Thymus (tissue), 11 donors: Measurements from ENCODE around the gene GPNMB. TPM values are rescaled to one million over a fixed set of nuclear protein-coding genes. Genes with fewer than 3 reads are reported as not detected.
A peak's percentile ranks its signal among the peaks of the same experiment; 100 is the strongest.

Experiments
- DNase-seq, 9 donors: peaks; one replicate each; pipeline ENCODE4 v3.0.0-alpha.2; 2013; ENCODE audit warnings: low spot score in 9 of 9, low read depth in 6 of 9, missing footprints in 1 of 9
- H3K27ac ChIP-seq, 2 donors: one replicate each; pipeline ENCODE4 v1.5.1; 2013; ENCODE audit warnings: control low read depth in 1 of 2, low read depth in 1 of 2, low read length in 1 of 2, mild to moderate bottlenecking in 1 of 2, moderate library complexity in 1 of 2
- H3K27me3 ChIP-seq, 2 donors: one replicate each; pipeline ENCODE4 v1.5.1; 2013; ENCODE audit warnings: low read length in 1 of 2; ENCODE audit not compliant: control insufficient read depth in 2 of 2, insufficient read depth in 1 of 2
- H3K36me3 ChIP-seq, 2 donors: one replicate each; pipeline ENCODE4 v1.5.1; 2013; ENCODE audit warnings: low read length in 1 of 2, mild to moderate bottlenecking in 1 of 2, moderate library complexity in 1 of 2; ENCODE audit not compliant: control insufficient read depth in 2 of 2, insufficient read depth in 2 of 2
- H3K4me1 ChIP-seq, 2 donors: one replicate each; pipeline ENCODE4 v1.5.1; 2013; ENCODE audit warnings: low read length in 2 of 2; ENCODE audit not compliant: control insufficient read depth in 2 of 2, insufficient read depth in 2 of 2
- H3K4me3 ChIP-seq, 2 donors: one replicate each; pipeline ENCODE4 v1.5.1; 2013; ENCODE audit warnings: low read length in 2 of 2, control low read depth in 1 of 2, mild to moderate bottlenecking in 1 of 2
- H3K9me3 ChIP-seq, 2 donors: one replicate each; pipeline ENCODE4 v1.5.1; 2013; ENCODE audit warnings: low read length in 1 of 2, mild to moderate bottlenecking in 1 of 2; ENCODE audit not compliant: control insufficient read depth in 2 of 2, insufficient read depth in 1 of 2
- WGBS: extraction: QIAGEN DNeasy Blood & Tissue Kit; methylation state at CpG from one replicate; pipeline ENCODE4 v1.1.7; 2013; 5-methylcytosine and 5-hydroxymethylcytosine counted together
- polyA plus RNA-seq: library from polyadenylated mRNA; stranded (reverse); fragments of 200-250 nt; gene quantifications from one replicate; pipeline ENCODE4 v1.2.3, GENCODE V29; 2013
- total RNA-seq: library from RNA; stranded (reverse); fragments of 120-200 nt; gene quantifications from one replicate; pipeline ENCODE4 v1.2.4, GENCODE V29; 2013
- donor health status: healthy.

GPNMB gene
- total and polyA plus RNA-seq, 2 donors: 63.4 to 150 TPM

- 7% methylated on average over 11 of the region's 11 CpGs for WGBS
- H3K4me3 ChIP-seq: peak overlapping the region in 1 of 2 donors; percentile 14
- H3K36me3 ChIP-seq: no peaks in the 10 kb centered on the region
- no peaks in the 10 kb centered on the region for H3K27me3 ChIP-seq
- H3K27ac ChIP-seq: peak overlapping the region in 1 of 2 donors; percentile 38
- peaks cover 0 to 8% of the 10 kb centered on the region in 2 donors for H3K4me1 ChIP-seq
- DNase-seq: peak; percentile 74 to 96 (median 88)
- H3K9me3 ChIP-seq: no peaks in the 10 kb centered on the region
Measured at GRCh38 chr7:23273141-23273599, 26.6 kb downstream of the GPNMB start.

- H3K9me3 ChIP-seq: no peaks in the 10 kb centered on the region
- H3K27ac ChIP-seq: no peak overlapping the region
- WGBS: 97% methylated on average over 5 of the region's 5 CpGs
- DNase-seq: no peak
- H3K36me3 ChIP-seq: no peaks in the 10 kb centered on the region
- H3K4me1 ChIP-seq: peaks cover 0 to 8% of the 10 kb centered on the region in 2 donors
- no peaks in the 10 kb centered on the region for H3K27me3 ChIP-seq
- H3K4me3 ChIP-seq: no peak overlapping the region
Measured at GRCh38 chr7:23275912-23276311, 29.3 kb downstream of the GPNMB start.

- H3K27me3 ChIP-seq: no peaks in the 10 kb centered on the region
Measured at GRCh38 chr7:23276376-23276775, 29.8 kb downstream of the GPNMB start.

GRCh38 chr7:23276947-23277346 is 30.4 kb downstream of the GPNMB start:
- Histone ChIP-seq H3K36me3 (no peaks in the 10 kb centered on the region), H3K4me3 (no peak overlapping the region), H3K4me1 (peaks cover 0 to 8% of the 10 kb centered on the region in 2 donors), H3K27ac (no peak overlapping the region), H3K27me3 (no peaks in the 10 kb centered on the region), H3K9me3 (no peaks in the 10 kb centered on the region)
- 95% methylated on average over 3 of the region's 3 CpGs for WGBS
- no peak for DNase-seq

More at GRCh38 chr7:23276376-23276775, 29.8 kb downstream of the GPNMB start:
- no peak overlapping the region for H3K4me3 ChIP-seq
- WGBS: 72% methylated on average over 5 of the region's 5 CpGs
- H3K9me3 ChIP-seq: no peaks in the 10 kb centered on the region
- no peaks in the 10 kb centered on the region for H3K36me3 ChIP-seq
- peak in 1 of 9 donors; percentile 30 for DNase-seq
- H3K4me1 ChIP-seq: peaks cover 0 to 8% of the 10 kb centered on the region in 2 donors
- H3K27ac ChIP-seq: no peak overlapping the region

GRCh38 chr7:23277359-23277989 is 30.9 kb downstream of the GPNMB start:
- no peaks in the 10 kb centered on the region for H3K9me3 ChIP-seq
- no peak overlapping the region for H3K4me3 ChIP-seq
- no peaks in the 10 kb centered on the region for H3K36me3 ChIP-seq
- H3K27ac ChIP-seq: no peak overlapping the region
- peak in 8 of 9 donors; percentile 54 to 89 (median 76) for DNase-seq
- H3K4me1 ChIP-seq: peaks cover 0 to 8% of the 10 kb centered on the region in 2 donors
- WGBS: 38% methylated on average over 6 of the region's 6 CpGs
- no peaks in the 10 kb centered on the region for H3K27me3 ChIP-seq

GRCh38 chr7:23279819-23280525 is 33.4 kb downstream of the GPNMB start:
- no peaks in the 10 kb centered on the region for H3K9me3 ChIP-seq
- no peaks in the 10 kb centered on the region for H3K36me3 ChIP-seq
- DNase-seq: no peak
- 98% methylated on average over 2 of the region's 2 CpGs for WGBS
- H3K27ac ChIP-seq: no peak overlapping the region
- H3K4me3 ChIP-seq: no peak overlapping the region
- H3K27me3 ChIP-seq: no peaks in the 10 kb centered on the region
- H3K4me1 ChIP-seq: no peaks in the 10 kb centered on the region

GRCh38 chr7:23283086-23283485 is 36.5 kb downstream of the GPNMB start:
- Histone ChIP-seq H3K36me3 (no peaks in the 10 kb centered on the region), H3K9me3 (no peaks in the 10 kb centered on the region), H3K4me3 (no peak overlapping the region), H3K4me1 (peaks cover 5 to 12% of the 10 kb centered on the region in 2 donors), H3K27me3 (no peaks in the 10 kb centered on the region), H3K27ac (no peak overlapping the region)
- WGBS: 99% methylated on average over 4 of the region's 4 CpGs
- no peak for DNase-seq

- Histone ChIP-seq H3K9me3 (no peaks in the 10 kb centered on the region), H3K27me3 (no peaks in the 10 kb centered on the region), H3K27ac (no peak overlapping the region), H3K4me3 (no peak overlapping the region), H3K4me1 (peaks cover 5 to 20% of the 10 kb centered on the region in 2 donors), H3K36me3 (no peaks in the 10 kb centered on the region)
- over 99% methylated on average over 2 of the region's 2 CpGs for WGBS
- DNase-seq: no peak
Measured at GRCh38 chr7:23284871-23285270, 38.3 kb downstream of the GPNMB start.
